Stomach (tissue), 9 donors: ENCODE measurements around the gene FAU. TPM values are rescaled to one million over a fixed set of nuclear protein-coding genes. Genes with fewer than 3 reads are reported as not detected.

Experiments
- DNase-seq, 2 donors: peaks; one replicate each; pipeline versions ENCODE4 v3.0.0 to v3.0.0-alpha.2; 2013 to 2019
- H3K27ac ChIP-seq, 5 donors: fragments of 200-600 bp in 4 of 5; sonication (generic) in 4 of 5; one replicate each; pipeline ENCODE4 v1.5.1; 2013 to 2019; ENCODE audit warnings: mild to moderate bottlenecking in 1 of 5, moderate library complexity in 1 of 5
- H3K27me3 ChIP-seq, 3 donors: fragments of 200-600 bp; sonication (generic); one replicate each; pipeline ENCODE4 v1.5.1; 2017 to 2019; ENCODE audit warnings: mixed run types in 1 of 3
- H3K36me3 ChIP-seq, 4 donors: fragments of 200-600 bp; sonication (generic); 1 replicate in 3 of 4; 2 replicates in 1 of 4; pipeline ENCODE4 v1.5.1; 2016 to 2019
- H3K4me1 ChIP-seq, 4 donors: fragments of 200-600 bp; sonication (generic); one replicate each; pipeline ENCODE4 v1.5.1; 2016 to 2019
- H3K4me3 ChIP-seq, 4 donors: fragments of 200-600 bp; sonication (generic) in 3 of 4; one replicate each; pipeline ENCODE4 v1.5.1; 2016 to 2019; ENCODE audit warnings: mild to moderate bottlenecking in 1 of 4
- H3K9me3 ChIP-seq, 4 donors: fragments of 200-600 bp; sonication (generic); one replicate each; pipeline ENCODE4 v1.5.1; 2016 to 2019
- CTCF ChIP-seq, 7 experiments: fragments of 450-650 bp in 4 of 7; fragments of 200-600 bp in 3 of 7; sonication (generic) in 3 of 7; IDR thresholded peaks; one replicate each; pipeline ENCODE4 v1.5.1; 2016 to 2019; ENCODE audit warnings: antibody characterized with exemption in 7 of 7, control low read depth in 2 of 7, mild to moderate bottlenecking in 1 of 7
- EP300 ChIP-seq: sonication (generic); formaldehyde crosslinking; IDR thresholded peaks from one replicate; pipeline ENCODE4 v1.6.1; 2017; ENCODE audit warnings: antibody characterized with exemption
- POLR2A ChIP-seq, 4 donors: fragments of 450-650 bp; IDR thresholded peaks; one replicate each; pipeline ENCODE4 v1.6.1; 2016; ENCODE audit warnings: antibody characterized with exemption in 4 of 4, control low read depth in 2 of 4, mild to moderate bottlenecking in 1 of 4, moderate library complexity in 1 of 4
- POLR2AphosphoS5 ChIP-seq, 3 donors: sonication (generic); formaldehyde crosslinking; IDR thresholded peaks; one replicate each; pipeline ENCODE4 v1.6.1; 2016; ENCODE audit warnings: antibody characterized with exemption in 3 of 3
- WGBS, 5 donors: extraction: QIAGEN DNeasy Blood & Tissue Kit in 3 of 5; methylation state at CpG; one replicate each; pipeline versions ENCODE4 v1.1.5 to v1.1.7; 2013 to 2018; 5-methylcytosine and 5-hydroxymethylcytosine counted together
- intact Hi-C: fragments of 100-400 bp; cut with DNase I; formaldehyde crosslinking; loops from one replicate; pipeline ENCODE4 v1.15.1; 2023; ENCODE audit warnings: low total_unique reads
- polyA plus RNA-seq, 3 donors: library from polyadenylated mRNA; stranded (reverse); fragments of 200-250 nt; gene quantifications; one replicate each; pipeline ENCODE4 v1.2.3, GENCODE V29; 2013
- total RNA-seq, 5 donors: library from RNA; depleted of rRNA; stranded (reverse); fragments of >200 nt; gene quantifications; one replicate each; pipeline versions ENCODE4 v1.1.0 to v1.2.3, GENCODE V29; 2014 to 2016
- donor health status: healthy with polysubstance abuse.
- donor health status: Bipolar disorder and iron deficiency.
- donor health status: healthy.

Gene FAU
- total and polyA plus RNA-seq, 8 donors, result 456 to 1,872 (median 914) TPM

- TF ChIP-seq POLR2A (IDR thresholded peaks at IDR 0.05) (peak in 1 of 4 donors; percentile 22), EP300 (no peak), POLR2AphosphoS5 (IDR thresholded peaks at IDR 0.05) (peak in 1 of 3 donors; percentile 65)
- WGBS, 5 donors, result 5 to 19% (median 14%) methylated on average over 43 to 68 of the region's 68 CpGs
- H3K4me3 ChIP-seq, result peak overlapping the region; percentile 82 to 91 (median 86)
- peak; percentile 42 to 75 for DNase-seq
- H3K27ac ChIP-seq, result peak overlapping the region; percentile 84 to 93 (median 88)
- no peaks in the 10 kb centered on the region for H3K9me3 ChIP-seq
- intact Hi-C loops, result no loop called here
- peaks cover 48 to 82% (median 64%) of the 10 kb centered on the region in 4 donors for H3K4me1 ChIP-seq
- H3K36me3 ChIP-seq, result peaks cover 26 to 42% (median 39%) of the 10 kb centered on the region in 4 donors
- H3K27me3 ChIP-seq, result peaks cover 0 to 4% (median 0%) of the 10 kb centered on the region in 3 donors
Measured at GRCh38 chr11:65116370-65117205, 5.3 kb downstream of the FAU start.

- Histone ChIP-seq H3K4me1 (peaks cover 49 to 82% (median 64%) of the 10 kb centered on the region in 4 donors), H3K36me3 (peaks cover 17 to 36% (median 34%) of the 10 kb centered on the region in 4 donors), H3K27me3 (peaks cover 0 to 4% (median 0%) of the 10 kb centered on the region in 3 donors), H3K9me3 (no peaks in the 10 kb centered on the region), H3K4me3 (peak overlapping the region in 2 of 4 donors; percentile 87 to 91), H3K27ac (peak overlapping the region in 3 of 5 donors; percentile 87 to 93 (median 91))
- intact Hi-C loops, result no loop called here
- no peak for DNase-seq
- TF ChIP-seq EP300 (no peak), POLR2AphosphoS5 (IDR thresholded peaks at IDR 0.05) (no peak), POLR2A (IDR thresholded peaks at IDR 0.05) (no peak), CTCF (IDR thresholded peaks at IDR 0.05) (no peak)
- WGBS, 5 donors, result 88 to 94% (median 93%) methylated on average over 18 to 21 of the region's 21 CpGs
Measured at GRCh38 chr11:65115361-65116082, 6.4 kb downstream of the FAU start.

DNA sequence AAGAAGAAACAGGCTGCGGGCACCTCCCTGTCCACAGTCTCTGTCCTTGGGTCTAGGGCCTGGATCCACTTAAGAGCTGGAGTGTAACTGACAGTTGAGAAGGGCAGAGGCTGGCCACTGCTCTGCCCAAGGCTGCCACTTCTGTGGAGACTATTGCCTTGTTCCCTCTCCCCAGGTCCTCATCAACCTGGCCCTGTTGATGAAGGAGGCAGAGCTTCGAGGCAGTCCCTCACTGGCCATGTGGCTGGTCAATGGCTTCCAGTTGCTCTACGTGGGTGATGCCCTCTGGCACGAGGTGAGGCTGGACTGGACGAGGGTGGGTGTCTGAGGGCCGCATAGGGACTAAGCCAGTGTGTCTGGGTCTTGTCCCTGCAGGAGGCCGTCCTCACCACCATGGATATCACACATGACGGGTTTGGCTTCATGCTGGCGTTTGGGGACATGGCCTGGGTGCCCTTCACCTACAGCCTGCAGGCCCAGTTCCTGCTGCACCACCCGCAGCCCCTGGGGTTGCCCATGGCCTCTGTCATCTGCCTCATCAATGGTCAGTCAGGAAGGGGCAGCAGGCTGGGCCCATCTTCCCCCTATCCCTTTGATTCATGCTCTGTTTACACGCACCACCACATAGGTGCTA is 7.3 kb downstream of the FAU start:
- H3K36me3 ChIP-seq, result peaks cover 11 to 30% (median 28%) of the 10 kb centered on the region in 4 donors
- peaks cover 0 to 4% (median 0%) of the 10 kb centered on the region in 3 donors for H3K27me3 ChIP-seq
- intact Hi-C loops, result no loop called here
- peaks cover 46 to 80% (median 66%) of the 10 kb centered on the region in 4 donors for H3K4me1 ChIP-seq
- no peaks in the 10 kb centered on the region for H3K9me3 ChIP-seq
- no peak for TF ChIP-seq POLR2A (IDR thresholded peaks at IDR 0.05)
- TF ChIP-seq POLR2AphosphoS5 (IDR thresholded peaks at IDR 0.05), result no peak
- no peak for TF ChIP-seq CTCF (IDR thresholded peaks at IDR 0.05)
- no peak for TF ChIP-seq EP300
- no peak overlapping the region for H3K27ac ChIP-seq
- WGBS, 5 donors, result 78 to 86% (median 84%) methylated on average over 9 to 11 of the region's 11 CpGs
- no peak for DNase-seq
- H3K4me3 ChIP-seq, result no peak overlapping the region

DNA sequence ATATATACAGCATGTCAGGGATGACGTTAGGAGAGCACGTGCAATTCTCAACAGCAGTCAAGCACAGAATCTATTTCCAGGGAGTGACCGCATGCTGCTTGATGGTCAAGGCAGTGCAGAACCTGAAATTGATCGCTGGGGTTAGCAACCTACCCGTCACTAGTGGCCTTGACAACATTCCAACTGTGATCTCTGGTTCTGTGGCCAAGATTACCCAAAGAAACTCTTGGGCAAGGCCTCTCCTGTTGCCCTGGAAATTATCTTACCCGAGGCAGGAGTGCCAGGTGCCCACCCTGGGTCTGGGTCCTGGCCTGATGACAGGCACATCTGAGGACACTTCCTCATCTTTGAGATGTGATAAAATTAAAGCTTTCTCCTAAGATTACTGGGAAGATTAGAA is 8.1 kb downstream of the FAU start:
- peaks cover 12 to 30% (median 28%) of the 10 kb centered on the region in 4 donors for H3K36me3 ChIP-seq
- no peak overlapping the region for H3K27ac ChIP-seq
- no peaks in the 10 kb centered on the region for H3K9me3 ChIP-seq
- H3K4me1 ChIP-seq, result peaks cover 46 to 74% (median 68%) of the 10 kb centered on the region in 4 donors
- 52 to 65% (median 57%) methylated on average over 6 of the region's 6 CpGs for WGBS, 5 donors
- no peak for DNase-seq
- peaks cover 0 to 4% (median 0%) of the 10 kb centered on the region in 3 donors for H3K27me3 ChIP-seq
- TF ChIP-seq CTCF (IDR thresholded peaks at IDR 0.05), result no peak
- no peak for TF ChIP-seq EP300
- no peak for TF ChIP-seq POLR2AphosphoS5 (IDR thresholded peaks at IDR 0.05)
- TF ChIP-seq POLR2A (IDR thresholded peaks at IDR 0.05), result no peak
- H3K4me3 ChIP-seq, result no peak overlapping the region
- intact Hi-C loops, result no loop called here
